K562 (cell line): ENCODE measurements around the gene RRAD. TPM values are rescaled to one million over a fixed set of nuclear protein-coding genes. Genes with fewer than 3 reads are reported as not detected.

Source experiments
- FOXK2 ChIP-seq, 2 experiments: fragments of 450-650 bp; IDR thresholded peaks in 1 of 2; conservative IDR thresholded peaks in 1 of 2; 2 replicates each; pipeline ENCODE4 v1.6.1; 2016; ENCODE audit warnings: low read depth in 2 of 2, mild to moderate bottlenecking in 1 of 2
- GABPB2 ChIP-seq: fragments of 250-450 bp; sonication (Bioruptor Pico); conservative IDR thresholded peaks from 2 replicates; pipeline ENCODE4 v1.5.1; 2021; ENCODE audit warnings: mild to moderate bottlenecking
- IFI16 ChIP-seq: fragments of 250-450 bp; sonication (Bioruptor Pico); IDR thresholded peaks from 2 replicates; pipeline ENCODE4 v2.1.2; 2022; ENCODE audit warnings: mild to moderate bottlenecking, inconsistent platforms
- KDM1A ChIP-seq, 2 experiments: fragments of 450-650 bp; IDR thresholded peaks; 2 replicates each; pipeline ENCODE4 v1.6.1; 2016; ENCODE audit warnings: mild to moderate bottlenecking in 2 of 2
- MAZ ChIP-seq, 2 experiments: fragments of 450-650 bp in 1 of 2; sonication (generic) in 1 of 2; formaldehyde crosslinking; IDR thresholded peaks in 1 of 2; conservative IDR thresholded peaks in 1 of 2; 2 replicates each; pipeline versions ENCODE4 v1.4.0 to v1.5.0; 2020; ENCODE audit warnings: mild to moderate bottlenecking in 1 of 2, missing genetic modification reagents in 1 of 2
- MEF2A ChIP-seq: IDR thresholded peaks from 2 replicates; pipeline ENCODE4 v1.6.1; 2011; ENCODE audit warnings: low read depth, mild to moderate bottlenecking, low read length, moderate library complexity; ENCODE audit not compliant: control insufficient read depth
- NCOR1 ChIP-seq: fragments of 450-650 bp; IDR thresholded peaks from 2 replicates; pipeline ENCODE4 v1.6.1; 2016; ENCODE audit warnings: mild to moderate bottlenecking, moderate library complexity
- NELFE ChIP-seq: IDR thresholded peaks from 2 replicates; pipeline ENCODE4 v1.6.1; 2011; ENCODE audit warnings: mild to moderate bottlenecking; ENCODE audit not compliant: insufficient read depth, insufficient read length
- POU5F1 ChIP-seq: fragments of 150-350 bp; IDR thresholded peaks from 2 replicates; pipeline ENCODE4 v1.6.1; 2014; ENCODE audit warnings: borderline replicate concordance, low read length, low read depth, mild to moderate bottlenecking; ENCODE audit not compliant: partially characterized antibody
- PURB ChIP-seq: sonication (generic); formaldehyde crosslinking; IDR thresholded peaks from 2 replicates; pipeline ENCODE4 v1.9.0; 2021; ENCODE audit warnings: low read depth, mild to moderate bottlenecking, missing genetic modification reagents
- RBM25 ChIP-seq: fragments of 200-400 bp; formaldehyde crosslinking; IDR thresholded peaks from 2 replicates; pipeline ENCODE4 v1.6.1; 2018; ENCODE audit warnings: low read length, low read depth, moderate library complexity; ENCODE audit not compliant: severe bottlenecking
- SETDB1 ChIP-seq: IDR thresholded peaks from one replicate; pipeline ENCODE4 v1.6.1; 2012; ENCODE audit warnings: low read length, control low read depth, inconsistent platforms
- SP1 ChIP-seq: sonication (generic); formaldehyde crosslinking; IDR thresholded peaks from 2 replicates; pipeline ENCODE4 v1.8.1; 2022; ENCODE audit warnings: mild to moderate bottlenecking, missing genetic modification reagents
- ZNF253 ChIP-seq: fragments of 250-450 bp; sonication (Bioruptor Pico); conservative IDR thresholded peaks from 2 replicates; pipeline ENCODE4 v1.6.1; 2021; ENCODE audit warnings: mild to moderate bottlenecking
- ZNF3 ChIP-seq: fragments of 250-450 bp; sonication (Bioruptor Pico); IDR thresholded peaks from 2 replicates; pipeline ENCODE4 v1.5.0; 2021; ENCODE audit warnings: mild to moderate bottlenecking, moderate library complexity
- ZNF316 ChIP-seq: fragments of 450-650 bp; IDR thresholded peaks from 2 replicates; pipeline ENCODE4 v1.6.1; 2016
- ZSCAN32 ChIP-seq: fragments of 450-650 bp; formaldehyde crosslinking; IDR thresholded peaks from 2 replicates; pipeline ENCODE4 v1.4.0; 2020; ENCODE audit warnings: mild to moderate bottlenecking, moderate library complexity
- polyA plus RNA-seq, 8 experiments: library from polyadenylated mRNA; depleted of rRNA in 4 of 8; stranded (reverse) in 5 of 8; unstranded in 3 of 8; fragments of >200 nt; fragmentation: Nextera tagmentation in 2 of 8; fragmentation: Illumina TruSeq in 1 of 8; extraction: Ambion mirVana in 2 of 8; extraction: Trizol in 1 of 8; gene quantifications; 2 replicates each; pipeline versions ENCODE4 v1.2.1 to v1.2.3, GENCODE V29; 2011 to 2014; ENCODE audit warnings: inconsistent platforms in 1 of 8, missing spikeins in 1 of 8
- total RNA-seq, 7 experiments: library from RNA; depleted of rRNA in 6 of 7; stranded (reverse); fragments of >200 nt in 6 of 7; fragmentation: Illumina TruSeq in 2 of 7; extraction: Trizol in 2 of 7; gene quantifications; 2 replicates each; pipeline versions ENCODE4 v1.2.1 to v1.2.3, GENCODE V29; 2011 to 2021; ENCODE audit warnings: low replicate concordance in 1 of 7
- TF ChIP-seq, protein P1 (sequence below), 2 experiments: fragments of 450-650 bp in 1 of 2; sonication (generic) in 1 of 2; formaldehyde crosslinking in 1 of 2; IDR thresholded peaks in 1 of 2; conservative IDR thresholded peaks in 1 of 2; 2 replicates each; pipeline versions ENCODE4 v1.6.1 to v1.8.1; 2016 to 2023; ENCODE audit warnings: mild to moderate bottlenecking in 2 of 2, moderate library complexity in 2 of 2, inconsistent platforms in 1 of 2, missing genetic modification reagents in 1 of 2
- TF ChIP-seq, protein P2 (sequence below), 2 experiments: fragments of 450-650 bp in 1 of 2; sonication (generic) in 1 of 2; formaldehyde crosslinking; conservative IDR thresholded peaks; 2 replicates each; pipeline versions ENCODE4 v1.4.0 to v1.8.1; 2020 to 2022; ENCODE audit warnings: mild to moderate bottlenecking in 1 of 2, missing genetic modification reagents in 1 of 2
- TF ChIP-seq, protein P3 (sequence below): sonication (generic); formaldehyde crosslinking; IDR thresholded peaks from 2 replicates; pipeline ENCODE4 v1.8.0; 2023; ENCODE audit warnings: mild to moderate bottlenecking, missing genetic modification reagents
- TF ChIP-seq, protein P4 (sequence below): fragments of 450-650 bp; conservative IDR thresholded peaks from 2 replicates; pipeline ENCODE4 v1.6.1; 2016; ENCODE audit warnings: missing genetic modification characterization, low read depth, mild to moderate bottlenecking, missing compliant biosample characterization, moderate library complexity
- TF ChIP-seq, protein P5 (sequence below): sonication (generic); formaldehyde crosslinking; IDR thresholded peaks from 2 replicates; pipeline ENCODE4 v1.8.1; 2022; ENCODE audit warnings: missing genetic modification reagents

Gene RRAD
- total and polyA plus RNA-seq, 9 of the 15 experiments (the other 6 are each of a cell fraction or from before 2014, with no cell fraction given): 0.09 to 0.20 (median 0.13) TPM; not detected in 5

DNA sequence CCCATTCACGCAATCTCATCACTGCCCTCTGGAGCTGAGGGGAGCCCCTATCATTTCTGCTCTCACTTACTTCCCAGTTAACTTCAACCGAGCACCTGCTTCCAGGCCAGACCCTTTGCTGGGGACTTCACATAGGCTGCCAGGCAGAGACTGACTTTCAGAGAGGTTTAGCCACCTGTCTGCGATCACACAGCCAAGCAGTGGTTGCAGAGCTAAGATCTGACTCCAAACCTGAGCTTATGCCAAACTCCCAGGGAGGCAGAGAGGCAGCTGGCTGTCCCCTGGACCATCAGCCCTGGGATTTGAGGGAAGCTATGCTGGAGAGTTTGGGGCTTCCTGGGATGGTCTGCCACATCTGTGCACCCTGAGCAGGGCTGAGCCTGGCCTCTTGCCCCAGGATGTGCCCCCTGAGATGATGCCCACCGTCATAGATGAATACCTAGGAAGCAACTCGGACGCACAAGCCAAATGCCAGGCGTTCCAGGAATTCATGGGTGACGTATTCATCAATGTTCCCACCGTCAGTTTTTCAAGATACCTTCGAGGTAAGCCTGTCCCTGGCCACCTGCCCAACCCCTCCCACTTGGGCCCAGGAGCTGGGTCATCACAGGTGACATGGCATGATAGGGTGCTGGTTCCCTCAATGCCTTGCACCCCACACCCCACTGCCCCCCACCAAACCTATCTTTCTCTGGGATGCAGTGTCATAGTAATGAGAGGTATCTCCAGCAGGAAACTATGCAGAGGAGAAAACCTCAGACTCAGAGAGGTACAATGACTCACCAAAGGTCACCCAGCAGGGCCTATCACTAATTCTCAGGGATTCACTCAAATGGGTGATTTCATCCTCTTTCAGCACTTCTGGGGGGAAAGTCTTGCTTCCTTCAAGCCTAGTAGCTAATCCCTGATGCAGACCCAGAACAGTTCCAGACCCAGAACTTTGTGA, 45.7 kb upstream of the RRAD start (continued):
- no peak for TF ChIP-seq PURB (CRISPR knock-in tag)
- no peak for TF ChIP-seq ZNF3 (CRISPR knock-in tag)
- no peak for TF ChIP-seq GABPB2 (CRISPR knock-in tag)
- no peak for TF ChIP-seq ZNF316
- TF ChIP-seq, protein P1, sequence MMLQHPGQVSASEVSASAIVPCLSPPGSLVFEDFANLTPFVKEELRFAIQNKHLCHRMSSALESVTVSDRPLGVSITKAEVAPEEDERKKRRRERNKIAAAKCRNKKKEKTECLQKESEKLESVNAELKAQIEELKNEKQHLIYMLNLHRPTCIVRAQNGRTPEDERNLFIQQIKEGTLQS (IDR thresholded peaks at IDR 0.05): peak; percentile 56
- TF ChIP-seq, protein P1 (CRISPR knock-in tag; conservative IDR thresholded peaks at IDR 0.05): no peak
- peak; percentile 40 for TF ChIP-seq RBM25
- TF ChIP-seq MEF2A: no peak
- TF ChIP-seq SETDB1: no peak
- TF ChIP-seq MAZ (CRISPR knock-in tag; conservative IDR thresholded peaks at IDR 0.05 in 1 of 2, IDR thresholded peaks at IDR 0.05 in 1 of 2): no peak
- no peak for TF ChIP-seq NCOR1
- no peak for TF ChIP-seq ZNF253 (CRISPR knock-in tag)
- TF ChIP-seq, protein P2, sequence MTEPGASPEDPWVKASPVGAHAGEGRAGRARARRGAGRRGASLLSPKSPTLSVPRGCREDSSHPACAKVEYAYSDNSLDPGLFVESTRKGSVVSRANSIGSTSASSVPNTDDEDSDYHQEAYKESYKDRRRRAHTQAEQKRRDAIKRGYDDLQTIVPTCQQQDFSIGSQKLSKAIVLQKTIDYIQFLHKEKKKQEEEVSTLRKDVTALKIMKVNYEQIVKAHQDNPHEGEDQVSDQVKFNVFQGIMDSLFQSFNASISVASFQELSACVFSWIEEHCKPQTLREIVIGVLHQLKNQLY (CRISPR knock-in tag; conservative IDR thresholded peaks at IDR 0.05): no peak
- TF ChIP-seq KDM1A (IDR thresholded peaks at IDR 0.05): peak; percentile 78 to 82; a peak in 3 of 4 replicates
- TF ChIP-seq IFI16 (CRISPR knock-in tag): no peak
- TF ChIP-seq ZSCAN32 (CRISPR knock-in tag): no peak
- TF ChIP-seq, protein P3, sequence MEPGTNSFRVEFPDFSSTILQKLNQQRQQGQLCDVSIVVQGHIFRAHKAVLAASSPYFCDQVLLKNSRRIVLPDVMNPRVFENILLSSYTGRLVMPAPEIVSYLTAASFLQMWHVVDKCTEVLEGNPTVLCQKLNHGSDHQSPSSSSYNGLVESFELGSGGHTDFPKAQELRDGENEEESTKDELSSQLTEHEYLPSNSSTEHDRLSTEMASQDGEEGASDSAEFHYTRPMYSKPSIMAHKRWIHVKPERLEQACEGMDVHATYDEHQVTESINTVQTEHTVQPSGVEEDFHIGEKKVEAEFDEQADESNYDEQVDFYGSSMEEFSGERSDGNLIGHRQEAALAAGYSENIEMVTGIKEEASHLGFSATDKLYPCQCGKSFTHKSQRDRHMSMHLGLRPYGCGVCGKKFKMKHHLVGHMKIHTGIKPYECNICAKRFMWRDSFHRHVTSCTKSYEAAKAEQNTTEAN: no peak
- no peak for TF ChIP-seq POU5F1
- no peak for TF ChIP-seq SP1 (CRISPR knock-in tag)
- TF ChIP-seq, protein P4, sequence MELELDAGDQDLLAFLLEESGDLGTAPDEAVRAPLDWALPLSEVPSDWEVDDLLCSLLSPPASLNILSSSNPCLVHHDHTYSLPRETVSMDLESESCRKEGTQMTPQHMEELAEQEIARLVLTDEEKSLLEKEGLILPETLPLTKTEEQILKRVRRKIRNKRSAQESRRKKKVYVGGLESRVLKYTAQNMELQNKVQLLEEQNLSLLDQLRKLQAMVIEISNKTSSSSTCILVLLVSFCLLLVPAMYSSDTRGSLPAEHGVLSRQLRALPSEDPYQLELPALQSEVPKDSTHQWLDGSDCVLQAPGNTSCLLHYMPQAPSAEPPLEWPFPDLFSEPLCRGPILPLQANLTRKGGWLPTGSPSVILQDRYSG (tag): no peak
- TF ChIP-seq, protein P5, sequence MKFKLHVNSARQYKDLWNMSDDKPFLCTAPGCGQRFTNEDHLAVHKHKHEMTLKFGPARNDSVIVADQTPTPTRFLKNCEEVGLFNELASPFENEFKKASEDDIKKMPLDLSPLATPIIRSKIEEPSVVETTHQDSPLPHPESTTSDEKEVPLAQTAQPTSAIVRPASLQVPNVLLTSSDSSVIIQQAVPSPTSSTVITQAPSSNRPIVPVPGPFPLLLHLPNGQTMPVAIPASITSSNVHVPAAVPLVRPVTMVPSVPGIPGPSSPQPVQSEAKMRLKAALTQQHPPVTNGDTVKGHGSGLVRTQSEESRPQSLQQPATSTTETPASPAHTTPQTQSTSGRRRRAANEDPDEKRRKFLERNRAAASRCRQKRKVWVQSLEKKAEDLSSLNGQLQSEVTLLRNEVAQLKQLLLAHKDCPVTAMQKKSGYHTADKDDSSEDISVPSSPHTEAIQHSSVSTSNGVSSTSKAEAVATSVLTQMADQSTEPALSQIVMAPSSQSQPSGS: no peak
- no peak for TF ChIP-seq FOXK2 (conservative IDR thresholded peaks at IDR 0.05 in 1 of 2, IDR thresholded peaks at IDR 0.05 in 1 of 2; ENCODE audit: low read depth in 2 of 2)
- no peak for TF ChIP-seq NELFE
